MG63 (cell line): Measurements from ENCODE around the gene IPO13. TPM values are rescaled to one million over a fixed set of nuclear protein-coding genes. Genes with fewer than 3 reads are reported as not detected.

Source experiments
- DNase-seq: peaks from one replicate; pipeline ENCODE4 v3.0.0-alpha.2; 2020
- H3K27me3 ChIP-seq: fragments of 250-450 bp; sonication (Bioruptor Pico); 2 replicates; pipeline ENCODE4 v1.5.1; 2020; ENCODE audit warnings: mild to moderate bottlenecking, moderate library complexity
- H3K36me3 ChIP-seq: fragments of 250-450 bp; sonication (Bioruptor Pico); 2 replicates; pipeline ENCODE4 v1.5.1; 2020; ENCODE audit warnings: mild to moderate bottlenecking, moderate library complexity
- H3K4me3 ChIP-seq: fragments of 250-450 bp; sonication (Bioruptor Pico); 2 replicates; pipeline ENCODE4 v1.5.1; 2020; ENCODE audit warnings: mild to moderate bottlenecking, moderate library complexity
- H3K9me3 ChIP-seq: fragments of 250-450 bp; sonication (Bioruptor Pico); 2 replicates; pipeline ENCODE4 v1.5.1; 2020; ENCODE audit warnings: mild to moderate bottlenecking, moderate library complexity
- total RNA-seq: library from RNA; depleted of rRNA; stranded (reverse); fragments of >200 nt; shearing (Covaris generic); gene quantifications from 2 replicates; pipeline ENCODE4 v1.2.3, GENCODE V29; 2014; ENCODE audit warnings: low replicate concordance

The IPO13 gene
- total RNA-seq, 1 experiment from 2014 or later = 24.4 TPM

DNA sequence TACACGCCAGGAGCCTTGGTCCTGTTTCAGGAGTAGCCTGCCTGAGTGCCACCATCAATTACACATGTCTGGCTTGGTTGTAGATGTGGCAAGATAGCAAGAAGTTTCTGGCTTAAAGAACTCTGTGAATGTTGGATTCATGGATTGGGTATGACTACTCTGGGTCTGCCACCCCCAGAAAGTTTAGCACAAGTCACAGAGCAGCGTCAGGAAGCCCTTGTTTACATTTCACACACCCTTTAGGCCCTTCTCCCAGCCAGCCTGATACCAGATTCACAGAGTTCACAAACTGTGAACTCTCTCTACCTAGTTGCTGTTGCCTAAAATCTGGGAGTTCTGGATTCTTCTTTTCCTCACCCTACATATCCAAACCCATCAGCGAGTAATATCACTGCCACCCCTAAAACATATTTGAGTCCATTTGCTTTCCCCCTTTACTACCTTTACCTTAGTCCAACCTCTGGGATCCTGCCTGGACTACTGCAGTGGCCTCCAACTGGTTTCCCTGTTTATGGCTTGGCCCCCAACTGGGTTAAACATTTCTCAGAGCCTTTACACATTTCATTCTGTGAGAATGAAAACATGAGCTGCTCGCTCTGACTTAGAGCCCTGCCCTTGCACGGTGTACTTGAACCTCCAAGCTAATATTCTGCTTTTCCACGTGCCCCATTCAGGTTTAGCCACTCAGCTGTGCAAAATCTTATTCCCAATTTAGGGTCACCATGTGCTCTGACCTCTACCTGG is 40.6 kb downstream of the IPO13 start:
- Histone ChIP-seq H3K36me3 (peaks cover 15% of the 10 kb centered on the region), H3K9me3 (no peaks in the 10 kb centered on the region), H3K4me3 (no peak overlapping the region), H3K27me3 (no peaks in the 10 kb centered on the region)
- no peak for DNase-seq

DNA sequence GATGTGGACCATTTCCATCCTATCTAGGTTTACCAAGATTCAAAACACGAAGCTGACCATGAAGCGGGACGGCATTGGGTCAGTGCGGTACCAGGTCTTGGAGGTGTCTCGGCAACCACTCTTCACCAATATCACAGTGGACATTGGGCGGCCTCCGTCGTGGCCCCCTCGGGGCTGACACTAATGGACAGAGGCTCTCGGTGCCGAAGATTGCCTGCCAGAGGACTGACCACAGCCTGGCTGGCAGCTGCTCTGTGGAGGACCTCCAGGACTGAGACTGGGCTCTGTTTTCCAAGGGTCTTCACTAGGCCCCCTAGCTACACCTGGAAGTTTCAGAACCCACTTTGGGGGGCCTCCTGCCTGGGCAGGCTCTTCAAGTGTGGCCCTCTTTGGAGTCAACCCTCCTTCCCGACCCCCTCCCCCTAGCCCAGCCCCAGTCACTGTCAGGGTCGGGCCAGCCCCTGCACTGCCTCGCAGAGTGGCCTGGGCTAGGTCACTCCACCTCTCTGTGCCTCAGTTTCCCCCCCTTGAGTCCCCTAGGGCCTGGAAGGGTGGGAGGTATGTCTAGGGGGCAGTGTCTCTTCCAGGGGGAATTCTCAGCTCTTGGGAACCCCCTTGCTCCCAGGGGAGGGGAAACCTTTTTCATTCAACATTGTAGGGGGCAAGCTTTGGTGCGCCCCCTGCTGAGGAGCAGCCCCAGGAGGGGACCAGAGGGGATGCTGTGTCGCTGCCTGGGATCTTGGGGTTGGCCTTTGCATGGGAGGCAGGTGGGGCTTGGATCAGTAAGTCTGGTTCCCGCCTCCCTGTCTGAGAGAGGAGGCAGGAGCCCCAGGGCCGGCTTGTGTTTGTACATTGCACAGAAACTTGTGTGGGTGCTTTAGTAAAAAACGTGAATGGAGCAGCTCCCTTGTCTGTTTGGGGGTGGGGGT is 43.8 kb downstream of the IPO13 start:
- no peak for DNase-seq
- H3K36me3 ChIP-seq = peaks cover 9% of the 10 kb centered on the region
- H3K4me3 ChIP-seq = peak overlapping the region; percentile 64

DNA sequence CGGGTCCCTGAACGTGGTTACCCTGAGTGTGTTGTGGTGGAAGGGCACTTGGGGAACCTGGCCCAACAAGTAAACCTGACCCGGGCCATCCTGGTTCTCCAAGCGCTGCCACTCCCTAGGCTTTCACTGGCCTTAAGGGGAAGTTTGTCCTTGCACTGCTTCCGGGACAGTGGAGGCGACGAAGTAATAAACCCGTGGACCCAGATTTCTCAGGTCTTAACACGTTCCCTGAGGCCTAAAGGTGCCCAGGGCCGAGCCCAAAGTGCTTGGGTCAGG is 44.4 kb downstream of the IPO13 start:
- H3K36me3 ChIP-seq = peaks cover 3% of the 10 kb centered on the region
- H3K27me3 ChIP-seq = no peaks in the 10 kb centered on the region
- no peak for DNase-seq
- peak overlapping the region; percentile 64 for H3K4me3 ChIP-seq
- no peaks in the 10 kb centered on the region for H3K9me3 ChIP-seq

More for the DNA sequence above, 43.8 kb downstream of the IPO13 start:
- H3K9me3 ChIP-seq = no peaks in the 10 kb centered on the region
- no peaks in the 10 kb centered on the region for H3K27me3 ChIP-seq

DNA sequence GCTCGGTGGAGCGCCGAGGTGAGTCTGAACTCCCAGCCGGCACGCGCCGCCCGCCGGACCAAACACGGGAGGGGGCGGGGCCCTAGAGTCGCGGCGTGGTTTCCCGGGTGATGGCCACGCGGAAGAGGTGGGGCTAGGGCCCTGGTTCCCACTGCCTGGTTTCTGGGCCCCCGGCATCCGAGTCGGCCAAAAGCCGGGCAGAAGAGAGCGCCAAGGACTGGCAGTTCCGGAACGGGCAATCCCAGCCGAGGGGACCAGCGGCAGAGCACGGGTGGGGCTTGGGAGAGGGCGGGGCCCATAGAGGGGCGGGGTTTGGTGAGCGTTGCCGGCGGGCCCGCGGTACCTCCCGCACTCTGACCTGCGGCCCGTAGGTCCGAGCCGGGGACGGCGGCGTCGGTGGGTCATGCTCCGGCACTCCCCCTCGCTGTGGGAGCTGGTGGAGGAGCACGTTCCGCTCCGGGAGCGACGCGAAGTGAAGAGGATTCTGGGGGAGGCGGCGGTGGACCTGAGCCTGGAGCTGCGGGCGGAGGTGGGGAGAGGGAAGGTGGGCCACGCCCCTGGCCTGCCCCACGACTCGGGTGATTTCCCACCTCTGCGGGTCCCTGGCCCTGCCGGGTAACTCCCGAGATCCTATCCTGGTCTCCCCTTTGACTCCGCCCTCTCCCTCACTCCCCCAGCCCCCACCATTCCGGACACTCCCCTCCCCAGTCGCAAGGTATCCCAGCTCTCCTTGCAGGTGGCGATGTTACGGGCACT is 44.9 kb downstream of the IPO13 start, which contains the start of gene CCDC24:
Gene CCDC24 (plus strand): TSS at position 124 of the 756 bp plus-strand sequence. CDS start 280 bp downstream, at position 404.
- Histone ChIP-seq H3K9me3 (no peaks in the 10 kb centered on the region), H3K36me3 (no peaks in the 10 kb centered on the region; the same call in none of the 2 replicates), H3K27me3 (no peaks in the 10 kb centered on the region), H3K4me3 (peak within 1 kb of the TSS; percentile 64)
- DNase-seq = peak; percentile 92

DNA sequence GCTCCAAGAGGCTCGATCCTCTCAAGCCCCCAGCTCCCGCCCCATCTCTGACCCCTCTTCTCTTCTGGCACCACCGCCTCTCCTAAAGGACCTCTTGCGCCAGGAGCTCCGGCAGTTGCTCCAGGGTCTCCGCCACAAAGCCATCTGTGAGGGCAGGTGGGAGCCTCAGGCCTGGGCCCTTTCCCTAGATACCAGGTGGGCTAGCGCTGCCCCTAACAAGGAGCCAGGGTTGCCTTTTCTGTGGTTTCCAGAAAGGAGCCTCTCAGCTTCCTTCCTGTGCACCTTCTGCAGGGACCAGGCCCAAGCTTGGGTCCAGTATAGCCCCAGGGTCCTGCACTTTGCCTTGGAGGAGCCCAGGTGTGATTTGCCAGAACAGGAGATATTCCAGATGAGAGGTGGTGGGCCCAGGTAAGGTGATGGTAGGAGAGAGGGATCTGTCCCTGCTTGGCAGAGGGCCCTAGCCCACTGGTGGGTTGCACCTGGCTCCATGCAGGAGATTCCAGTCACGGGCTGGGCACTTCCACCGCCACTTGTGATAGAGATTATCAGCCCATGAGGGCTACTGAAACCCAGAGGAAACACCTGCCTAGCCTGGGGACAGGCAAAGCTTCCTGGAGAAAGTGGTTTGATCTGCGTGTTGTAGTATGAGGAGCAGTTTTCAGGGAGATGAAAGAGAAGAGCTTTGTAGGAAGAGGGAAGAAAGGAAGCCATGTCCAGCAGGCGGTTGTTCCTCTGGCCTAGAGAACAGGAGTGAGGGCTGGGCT is 45.7 kb downstream of the IPO13 start:
- Histone ChIP-seq H3K27me3 (no peaks in the 10 kb centered on the region), H3K4me3 (peak overlapping the region; percentile 64), H3K9me3 (no peaks in the 10 kb centered on the region), H3K36me3 (no peaks in the 10 kb centered on the region; the same call in 1 of the 2 replicates)
- DNase-seq = no peak

DNA sequence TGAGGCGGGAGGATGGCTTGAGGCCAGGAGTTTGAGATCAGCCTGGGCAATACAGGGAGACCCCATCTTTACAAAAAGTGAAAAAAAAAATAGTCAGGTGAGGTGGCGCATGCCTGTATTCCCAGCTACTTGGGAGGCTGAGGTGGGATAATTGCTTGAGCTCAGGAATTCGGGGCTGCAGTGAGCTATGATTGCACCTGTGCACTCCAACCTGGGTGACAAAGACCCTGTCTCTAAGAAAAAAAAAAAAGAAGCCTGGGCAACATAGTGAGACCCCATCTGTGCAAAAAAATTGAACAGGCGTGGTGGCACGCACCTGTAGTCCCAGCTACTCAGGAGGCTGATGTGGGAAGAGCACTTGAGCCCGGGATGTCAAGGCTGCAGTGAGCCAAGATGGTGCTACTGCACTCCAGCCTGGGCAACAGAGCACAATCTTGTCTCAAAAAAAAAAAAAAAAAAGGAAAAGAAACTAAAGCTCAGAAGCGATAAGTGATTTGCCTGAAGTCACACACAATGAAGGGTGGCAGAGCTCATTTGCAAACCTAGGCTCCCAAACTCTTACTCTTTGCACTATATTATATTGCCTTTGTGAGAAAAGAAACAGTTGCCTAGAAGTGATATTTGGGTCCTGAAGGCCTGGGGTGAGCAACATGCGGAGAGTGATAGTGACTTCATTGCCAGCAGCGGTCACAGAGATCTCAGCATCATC is 46.6 kb downstream of the IPO13 start:
- Histone ChIP-seq H3K36me3 (no peaks in the 10 kb centered on the region), H3K4me3 (no peak overlapping the region), H3K27me3 (no peaks in the 10 kb centered on the region), H3K9me3 (no peaks in the 10 kb centered on the region)
- no peak for DNase-seq

DNA sequence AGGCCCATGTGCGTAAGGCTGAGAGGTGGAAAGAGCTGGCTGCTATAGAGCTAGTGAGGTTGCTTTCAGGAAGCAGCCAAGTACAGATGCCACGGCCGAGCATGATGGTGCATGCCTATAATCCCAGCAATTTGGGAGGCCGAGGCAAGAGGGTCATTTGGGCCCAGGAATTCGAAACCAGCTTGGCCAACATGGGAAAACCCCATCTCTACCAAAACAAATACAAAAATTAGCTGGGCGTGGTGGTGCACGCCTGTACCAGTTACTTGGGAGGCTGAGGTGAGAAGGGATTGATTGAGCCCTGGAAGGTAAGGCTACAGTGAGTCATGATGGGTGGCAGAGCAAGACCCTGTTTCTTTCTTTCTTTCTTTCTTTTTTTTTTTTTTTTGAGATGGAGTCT is 47.3 kb downstream of the IPO13 start:
- no peak for DNase-seq
- Histone ChIP-seq H3K27me3 (no peaks in the 10 kb centered on the region), H3K9me3 (no peaks in the 10 kb centered on the region), H3K36me3 (no peaks in the 10 kb centered on the region), H3K4me3 (no peak overlapping the region)

DNA sequence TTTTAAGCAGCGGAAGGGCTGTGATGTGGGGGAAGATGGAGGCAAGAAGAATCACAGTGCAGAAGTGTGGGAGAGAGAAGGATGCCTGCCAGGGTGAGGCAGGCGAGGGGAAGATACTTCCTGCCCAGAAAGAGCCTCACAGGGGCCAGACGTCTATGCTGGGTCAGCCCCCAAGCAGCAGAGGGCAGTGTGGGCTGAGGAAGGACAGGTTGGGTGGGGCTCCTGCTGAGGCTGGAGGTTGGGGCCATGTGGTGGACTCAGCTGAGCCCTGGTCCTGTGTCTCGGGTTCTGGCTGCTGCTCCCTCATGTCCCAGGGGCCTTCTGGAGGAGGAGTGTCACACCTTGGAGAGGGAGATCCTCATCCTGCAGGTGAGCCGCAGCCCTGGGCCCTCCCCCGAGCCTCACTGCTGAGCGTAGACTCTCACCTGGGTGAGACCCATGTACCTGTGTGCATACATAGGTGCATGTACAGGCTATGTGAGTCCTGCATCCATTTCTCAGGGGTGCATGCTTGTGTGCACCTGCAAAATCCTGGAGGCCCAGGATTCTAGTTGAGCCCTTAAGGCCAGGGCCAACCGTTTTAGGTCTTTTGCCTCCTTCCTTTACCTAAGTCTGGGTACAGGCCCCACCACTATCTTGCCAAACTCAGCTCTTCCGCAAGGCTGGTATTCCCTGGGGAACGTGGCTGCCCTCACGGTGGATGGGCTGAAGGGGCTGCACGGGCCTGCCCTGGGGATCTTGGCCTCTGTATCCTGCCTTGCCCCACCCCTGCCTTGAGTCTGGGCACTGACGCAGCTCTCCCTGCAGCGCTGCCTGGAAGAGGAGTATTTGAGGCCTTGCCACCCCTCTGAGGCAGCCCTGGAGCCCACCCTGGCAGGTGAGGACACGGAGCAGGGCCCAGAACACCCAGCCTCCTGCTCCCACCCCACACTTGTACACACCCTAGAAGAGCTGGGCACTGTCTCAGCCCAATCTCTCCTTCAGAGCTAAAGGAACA is 48.3 kb downstream of the IPO13 start:
- peak; percentile 41 for DNase-seq
- Histone ChIP-seq H3K9me3 (no peaks in the 10 kb centered on the region), H3K4me3 (no peak overlapping the region), H3K36me3 (0 out of 2 replicates have a peak, but pooled peaks cover 2% of the 10 kb centered on the region), H3K27me3 (no peaks in the 10 kb centered on the region)

DNA sequence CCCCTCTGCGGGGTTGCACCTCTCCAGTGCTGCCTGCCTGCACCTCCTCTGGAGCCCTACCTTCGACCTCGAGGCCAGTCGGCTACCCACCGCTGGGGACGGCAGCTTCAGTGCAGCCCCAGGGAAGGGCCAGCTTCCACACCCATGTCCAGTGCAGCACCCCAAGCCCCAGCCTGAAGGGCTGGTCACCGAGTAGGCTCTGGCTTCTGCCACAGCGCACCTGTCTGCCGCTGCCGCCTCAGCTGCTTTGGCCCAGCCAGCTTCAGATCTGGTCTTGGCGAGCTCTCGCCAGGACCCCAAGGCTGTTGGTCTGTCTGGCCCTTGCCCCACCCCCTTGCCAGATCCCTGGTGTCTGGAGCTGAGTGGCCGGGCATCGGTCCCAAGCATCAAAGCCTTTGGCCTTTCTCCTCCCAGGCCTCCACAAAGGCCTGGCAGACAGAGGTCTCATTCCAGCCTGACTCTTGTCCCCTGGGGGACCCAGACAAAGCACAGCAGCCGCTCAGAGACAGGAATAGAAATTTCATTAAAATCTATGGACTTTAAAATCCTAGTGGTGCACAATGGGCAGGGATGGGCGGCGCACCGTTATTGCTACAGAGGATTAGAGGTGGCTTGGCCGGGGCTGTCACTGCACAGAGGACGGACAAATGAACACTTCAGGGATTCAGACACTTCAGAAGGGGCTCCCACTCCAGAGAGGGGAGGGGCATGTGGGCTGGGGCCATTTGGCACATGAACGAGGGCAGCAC is 49.4 kb downstream of the IPO13 start:
- Histone ChIP-seq H3K27me3 (no peaks in the 10 kb centered on the region), H3K36me3 (0 out of 2 replicates have a peak, but pooled peaks cover 2% of the 10 kb centered on the region), H3K9me3 (no peaks in the 10 kb centered on the region), H3K4me3 (no peak overlapping the region)
- no peak for DNase-seq

DNA sequence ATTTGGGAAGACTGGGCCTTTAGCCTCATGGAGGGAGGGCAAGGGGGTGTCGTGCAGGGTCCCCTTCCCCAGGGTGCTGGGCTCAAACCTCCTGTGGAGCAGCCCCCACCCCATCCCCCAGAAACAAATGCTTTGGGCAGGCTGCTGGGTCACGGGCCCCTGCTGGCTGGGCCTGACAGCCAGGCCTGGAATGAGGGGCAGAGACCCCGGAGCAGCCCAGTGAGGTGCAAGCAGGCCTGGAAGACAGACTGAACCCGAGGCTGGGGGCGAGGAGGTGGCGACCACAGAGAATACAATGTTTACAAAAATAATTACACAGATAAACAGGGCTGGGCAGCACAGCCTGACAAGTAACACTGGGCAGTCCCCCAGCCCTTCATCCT is 50.0 kb downstream of the IPO13 start:
- DNase-seq = no peak
- Histone ChIP-seq H3K27me3 (no peaks in the 10 kb centered on the region), H3K9me3 (no peaks in the 10 kb centered on the region), H3K36me3 (0 out of 2 replicates have a peak, but pooled peaks cover 2% of the 10 kb centered on the region), H3K4me3 (no peak overlapping the region)

DNA sequence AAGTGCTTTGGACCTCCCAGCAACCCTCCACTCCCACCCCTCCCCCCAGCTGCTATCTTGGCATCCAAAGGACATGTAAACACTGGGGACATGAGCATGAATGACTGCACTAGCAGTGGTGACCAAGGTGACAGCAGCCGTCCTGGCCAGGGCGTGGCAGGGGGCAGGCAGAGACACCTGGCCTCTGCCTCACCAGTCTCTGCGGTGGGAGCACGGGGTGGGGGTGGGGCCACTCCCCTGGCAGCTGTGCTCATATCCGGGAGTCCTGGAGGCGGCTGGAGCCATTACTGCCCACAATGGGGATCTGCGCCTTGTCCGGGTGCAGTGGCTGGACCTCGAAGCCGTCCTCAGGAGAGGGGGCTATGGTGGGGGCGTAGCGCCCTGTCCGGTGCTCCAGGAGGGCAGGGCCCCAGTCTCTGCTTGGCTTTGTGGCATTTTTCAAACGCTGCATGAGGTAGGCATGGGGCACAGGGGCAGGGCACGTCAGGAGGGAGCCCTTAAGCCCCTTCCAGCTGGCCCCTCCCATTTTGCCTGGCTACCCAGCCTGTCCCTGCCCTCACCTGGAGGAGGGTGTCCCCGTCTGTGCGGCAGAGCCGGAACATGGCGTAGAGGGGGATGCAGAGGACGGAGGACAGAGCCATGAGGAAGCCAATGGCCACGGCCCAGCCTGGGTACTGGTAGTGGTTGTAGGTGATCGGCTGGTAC is 50.7 kb downstream of the IPO13 start:
- H3K4me3 ChIP-seq = no peak overlapping the region
- H3K36me3 ChIP-seq = 0 out of 2 replicates have a peak, but pooled peaks cover 2% of the 10 kb centered on the region
- DNase-seq = no peak
- H3K27me3 ChIP-seq = no peaks in the 10 kb centered on the region
- no peaks in the 10 kb centered on the region for H3K9me3 ChIP-seq

DNA sequence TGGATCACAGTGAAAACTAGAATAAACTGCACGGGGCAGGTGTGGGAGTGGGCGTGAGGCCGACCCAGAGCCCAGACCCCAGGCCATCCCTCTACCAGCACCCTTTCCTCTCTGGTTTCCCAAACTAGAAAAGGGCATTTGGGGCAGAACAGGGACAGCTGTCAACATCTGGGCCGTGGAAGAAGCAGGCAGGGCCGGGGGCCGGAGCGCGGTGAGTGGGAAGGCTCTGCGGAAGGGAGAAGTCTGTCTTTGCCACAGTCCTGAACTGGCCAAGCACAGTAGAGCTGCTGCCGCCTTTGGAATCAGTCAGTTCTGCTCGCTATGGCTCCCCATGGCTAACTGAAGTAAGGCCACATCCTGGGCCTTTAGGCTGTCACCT is 51.2 kb downstream of the IPO13 start:
- H3K36me3 ChIP-seq = 0 out of 2 replicates have a peak, but pooled peaks cover 2% of the 10 kb centered on the region
- no peak for DNase-seq
- H3K4me3 ChIP-seq = no peak overlapping the region

DNA sequence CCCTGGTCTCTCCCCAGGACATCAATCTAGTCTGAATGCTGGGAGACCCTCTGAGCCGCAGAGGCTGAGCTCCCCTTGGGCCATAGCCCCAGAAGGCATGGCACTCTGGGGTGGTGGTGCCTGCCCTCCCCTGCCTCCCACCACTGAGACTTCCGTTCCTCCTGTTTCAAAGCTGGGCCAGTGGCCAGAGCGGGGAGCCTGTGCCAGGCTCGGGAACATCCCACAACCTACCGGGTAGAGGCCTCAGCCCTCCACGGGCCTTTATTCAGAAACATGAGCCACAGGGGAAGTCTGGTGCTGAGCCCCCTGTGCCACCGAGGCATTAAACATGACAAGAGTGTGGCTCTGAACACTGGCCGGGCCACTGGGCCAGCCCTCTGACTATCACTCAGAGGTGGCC is 52.7 kb downstream of the IPO13 start:
- Histone ChIP-seq H3K36me3 (0 out of 2 replicates have a peak, but pooled peaks cover 2% of the 10 kb centered on the region), H3K4me3 (no peak overlapping the region), H3K9me3 (no peaks in the 10 kb centered on the region), H3K27me3 (no peaks in the 10 kb centered on the region)
- no peak for DNase-seq

More for the DNA sequence above, 51.2 kb downstream of the IPO13 start:
- no peaks in the 10 kb centered on the region for H3K27me3 ChIP-seq
- H3K9me3 ChIP-seq = no peaks in the 10 kb centered on the region
